SK-N-SH (cell line): ENCODE measurements around the gene RARB. TPM values are rescaled to one million over a fixed set of nuclear protein-coding genes. Genes with fewer than 3 reads are reported as not detected.

Source experiments
- CTCF ChIA-PET: fragments of 300-600, 350-600 bp; formaldehyde crosslinking; extraction: SDS; loops from one replicate; lab custom pipeline; 2021; lab: Yijun Ruan, JAX
- POLR2A ChIA-PET: fragments of 350-600 bp; sonication (Branson Sonifier 250); formaldehyde crosslinking; extraction: SDS; loops from one replicate; lab custom pipeline; 2020; ENCODE audit warnings: antibody characterized with exemption, inconsistent platforms; lab: Yijun Ruan, JAX
- DNase-seq: peaks from one replicate; pipeline ENCODE4 v3.0.0; 2012
- H2AFZ ChIP-seq: fragments of 200-600 bp; sonication (generic); 2 replicates; pipeline ENCODE4 v1.8.1; 2016; ENCODE audit warnings: antibody characterized with exemption, mild to moderate bottlenecking, low read depth
- H3F3A ChIP-seq: fragments of 200-600 bp; sonication (generic); replicated peaks from 2 replicates; pipeline ENCODE3; 2016; ENCODE audit warnings: antibody characterized with exemption, mild to moderate bottlenecking; ENCODE audit not compliant: insufficient read depth
- H3K27ac ChIP-seq, 2 experiments: fragments of 200-500 bp in 1 of 2; fragments of 200-600 bp in 1 of 2; sonication (Bioruptor generic) in 1 of 2; sonication (generic), shearing (Covaris generic) in 1 of 2; 2 replicates each; pipeline versions ENCODE4 v1.5.1 to v1.6.1; 2014 to 2016; ENCODE audit warnings: low read depth in 2 of 2, inconsistent platforms in 1 of 2, low read length in 1 of 2, mild to moderate bottlenecking in 1 of 2, mixed read lengths in 1 of 2
- H3K27me3 ChIP-seq: fragments of 200-600 bp; sonication (generic), shearing (Covaris generic); 2 replicates; pipeline ENCODE4 v1.6.1; 2016; ENCODE audit warnings: mixed run types; ENCODE audit not compliant: insufficient read depth
- H3K36me3 ChIP-seq, 2 experiments: fragments of 200-500 bp in 1 of 2; fragments of 200-600 bp in 1 of 2; sonication (Bioruptor generic) in 1 of 2; sonication (generic) in 1 of 2; replicated peaks in 1 of 2; 2 replicates each; pipeline versions ENCODE3 to v1.5.1; 2014 to 2016; ENCODE audit warnings: low read length in 1 of 2, mild to moderate bottlenecking in 1 of 2; ENCODE audit not compliant: insufficient read depth in 2 of 2, control insufficient read depth in 1 of 2
- H3K4me1 ChIP-seq, 2 experiments: fragments of 200-500 bp in 1 of 2; fragments of 200-600 bp in 1 of 2; sonication (Bioruptor generic) in 1 of 2; sonication (generic), shearing (Covaris generic) in 1 of 2; 2 replicates each; pipeline versions ENCODE4 v1.5.1 to v1.6.1; 2014 to 2016; ENCODE audit warnings: low read depth in 1 of 2, low read length in 1 of 2, mixed run types in 1 of 2; ENCODE audit not compliant: insufficient read depth in 2 of 2, control insufficient read depth in 1 of 2
- H3K4me2 ChIP-seq: fragments of 200-600 bp; sonication (generic), shearing (Covaris generic); 2 replicates; pipeline ENCODE4 v1.6.1; 2017; ENCODE audit warnings: mixed run types
- H3K4me3 ChIP-seq, 2 experiments: fragments of 200-500 bp in 1 of 2; fragments of 200-600 bp in 1 of 2; sonication (Bioruptor generic) in 1 of 2; sonication (generic), shearing (Covaris generic) in 1 of 2; 2 replicates each; pipeline versions ENCODE4 v1.5.1 to v1.8.1; 2014 to 2016; ENCODE audit warnings: low read depth in 2 of 2, inconsistent platforms in 1 of 2, low read length in 1 of 2, mild to moderate bottlenecking in 1 of 2, mixed read lengths in 1 of 2, moderate library complexity in 1 of 2
- H3K79me2 ChIP-seq: fragments of 200-600 bp; sonication (generic); 2 replicates; pipeline ENCODE4 v1.8.1; 2017; ENCODE audit warnings: mild to moderate bottlenecking; ENCODE audit not compliant: insufficient read depth
- H3K9ac ChIP-seq: fragments of 200-600 bp; sonication (generic); 2 replicates; pipeline ENCODE4 v1.6.1; 2017; ENCODE audit warnings: mixed run types
- H3K9me2 ChIP-seq: fragments of 200-600 bp; sonication (generic); 2 replicates; pipeline ENCODE4 v1.6.1; 2017; ENCODE audit warnings: mixed run types
- H3K9me3 ChIP-seq: fragments of 200-600 bp; sonication (generic); 2 replicates; pipeline ENCODE4 v1.6.1; 2017; ENCODE audit warnings: mixed run types, mild to moderate bottlenecking, moderate library complexity
- H4K20me1 ChIP-seq: fragments of 200-600 bp; sonication (generic); 2 replicates; pipeline ENCODE4 v1.6.1; 2017; ENCODE audit warnings: mild to moderate bottlenecking, mixed run types; ENCODE audit not compliant: insufficient read depth
- EP300 ChIP-seq, 2 experiments: IDR thresholded peaks; 2 replicates each; pipeline versions ENCODE4 v1.4.0 to v1.6.1; 2012; ENCODE audit warnings: borderline replicate concordance in 1 of 2, low read depth in 1 of 2, low read length in 1 of 2
- FOXJ3 ChIP-seq: sonication (generic); formaldehyde crosslinking; IDR thresholded peaks from 2 replicates; pipeline ENCODE4 v1.5.1; 2020; ENCODE audit warnings: mild to moderate bottlenecking, missing genetic modification reagents
- FOXM1 ChIP-seq: IDR thresholded peaks from 2 replicates; pipeline ENCODE4 v1.4.0; 2012; ENCODE audit warnings: low read depth, mild to moderate bottlenecking
- GABPA ChIP-seq: IDR thresholded peaks from 2 replicates; pipeline ENCODE4 v1.4.0; 2012; ENCODE audit warnings: low read depth, mild to moderate bottlenecking
- GATA2 ChIP-seq: sonication (generic); formaldehyde crosslinking; IDR thresholded peaks from 2 replicates; pipeline ENCODE4 v1.5.0; 2020; ENCODE audit warnings: mild to moderate bottlenecking, missing genetic modification reagents
- IRF3 ChIP-seq: fragments of 150-350 bp; IDR thresholded peaks from 2 replicates; pipeline ENCODE4 v1.6.1; 2016; ENCODE audit warnings: mild to moderate bottlenecking, low read depth, low read length
- MEF2A ChIP-seq: IDR thresholded peaks from 2 replicates; pipeline ENCODE4 v1.4.0; 2012; ENCODE audit warnings: low read depth, borderline replicate concordance
- MXI1 ChIP-seq: IDR thresholded peaks from 2 replicates; pipeline ENCODE4 v1.6.1; 2012; ENCODE audit warnings: mild to moderate bottlenecking, low read depth, low read length, improper control_type of control experiment
- RCOR1 ChIP-seq: fragments of 150-350 bp; IDR thresholded peaks from 2 replicates; pipeline ENCODE4 v1.6.1; 2017; ENCODE audit warnings: antibody characterized with exemption, low read length
- SMC3 ChIP-seq: IDR thresholded peaks from 2 replicates; pipeline ENCODE4 v1.6.1; 2012; ENCODE audit warnings: low read depth, low read length, improper control_type of control experiment
- TAF1 ChIP-seq: IDR thresholded peaks from 2 replicates; pipeline ENCODE4 v1.6.1; 2012; ENCODE audit warnings: low read depth, mild to moderate bottlenecking, low read length, moderate library complexity, borderline replicate concordance
- TEAD4 ChIP-seq: IDR thresholded peaks from 2 replicates; pipeline ENCODE4 v1.4.0; 2012; ENCODE audit warnings: mild to moderate bottlenecking, borderline replicate concordance; ENCODE audit not compliant: insufficient read depth
- YY1 ChIP-seq: IDR thresholded peaks from 2 replicates; pipeline ENCODE4 v1.4.0; 2012; ENCODE audit warnings: low read depth, mild to moderate bottlenecking
- WGBS: methylation state at CpG from one replicate; pipeline ENCODE4 v1.1.6; 2017; ENCODE audit warnings: low lambda C conversion rate; 5-methylcytosine and 5-hydroxymethylcytosine counted together
- polyA plus RNA-seq, 3 experiments: library from polyadenylated mRNA; depleted of rRNA; stranded (reverse); fragments of >200 nt; gene quantifications; 2 replicates each; pipeline ENCODE4 v1.2.3, GENCODE V29; 2012
- TF ChIP-seq, protein P1 (sequence below): fragments of 200-600 bp; sonication (generic); IDR thresholded peaks from 2 replicates; pipeline ENCODE4 v1.6.1; 2017; ENCODE audit warnings: antibody characterized with exemption, mild to moderate bottlenecking, moderate library complexity
- TF ChIP-seq, protein P2 (sequence below): fragments of 150-350 bp; IDR thresholded peaks from 2 replicates; pipeline ENCODE4 v1.6.1; 2017; ENCODE audit warnings: antibody characterized with exemption, low read length, low read depth, borderline replicate concordance

The RARB gene
- polyA plus RNA-seq, 1 of the 3 experiments (the other 2 are of a cell fraction), result 10.7 TPM

DNA sequence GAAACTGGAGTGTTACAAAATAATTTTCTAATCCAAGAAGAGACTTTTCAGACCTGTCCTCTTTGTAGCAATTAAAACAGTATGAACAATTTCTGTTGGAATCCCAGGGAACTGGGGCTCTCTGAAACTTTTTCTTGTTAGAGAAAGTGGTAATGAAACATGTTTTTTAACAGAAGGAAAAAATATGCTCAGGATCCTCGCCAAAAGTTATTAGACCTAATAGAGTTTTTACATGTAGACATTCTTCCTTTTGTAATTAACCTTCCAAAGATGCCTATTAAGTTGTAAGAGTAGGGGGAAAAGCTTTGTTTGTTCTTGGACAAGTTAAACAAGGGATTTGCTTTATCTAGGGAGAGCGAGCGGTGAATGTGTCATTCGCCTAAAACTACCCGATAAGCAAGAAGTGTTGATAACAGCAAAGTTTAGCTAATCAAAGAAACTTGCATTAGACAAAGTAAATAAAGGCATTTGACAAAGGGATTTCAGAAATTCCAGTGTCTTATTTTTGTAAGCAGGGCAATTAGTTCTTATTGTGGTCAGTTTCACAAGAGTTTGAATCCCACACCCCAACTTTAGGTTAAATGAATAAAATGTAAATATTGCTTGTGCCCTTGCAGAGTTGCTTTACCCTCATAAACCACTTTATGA lies 2.3 kb downstream of the RARB start:
- peak overlapping the region; percentile 77 for H3K9ac ChIP-seq
- peak overlapping the region; percentile 89 to 97 for H3K27ac ChIP-seq
- no peak for DNase-seq
- peaks cover 70% of the 10 kb centered on the region for H3K79me2 ChIP-seq
- CTCF ChIA-PET, result interaction anchor here (0.6 to 5.0 kb wide), 6 partner anchors 11 to 657 kb away, joined by 3 to 40 read pairs (median 4); no protein-coding TSS in a partner anchor
- no peaks in the 10 kb centered on the region for H3K9me3 ChIP-seq
- 0 out of 2 replicates have a peak overlapping the region, but pooled peaks have one; percentile 14 for H2AFZ ChIP-seq
- no peaks in the 10 kb centered on the region for H3K27me3 ChIP-seq
- TF ChIP-seq YY1, result no peak
- TF ChIP-seq GATA2 (CRISPR knock-in tag), result no peak
- no peak for TF ChIP-seq EP300 (IDR thresholded peaks at IDR 0.05; ENCODE audit: borderline replicate concordance in 1 of 2, low read depth in 1 of 2, low read length in 1 of 2)
- no peak for TF ChIP-seq FOXM1
- TF ChIP-seq IRF3, result no peak
- TF ChIP-seq, protein P1, sequence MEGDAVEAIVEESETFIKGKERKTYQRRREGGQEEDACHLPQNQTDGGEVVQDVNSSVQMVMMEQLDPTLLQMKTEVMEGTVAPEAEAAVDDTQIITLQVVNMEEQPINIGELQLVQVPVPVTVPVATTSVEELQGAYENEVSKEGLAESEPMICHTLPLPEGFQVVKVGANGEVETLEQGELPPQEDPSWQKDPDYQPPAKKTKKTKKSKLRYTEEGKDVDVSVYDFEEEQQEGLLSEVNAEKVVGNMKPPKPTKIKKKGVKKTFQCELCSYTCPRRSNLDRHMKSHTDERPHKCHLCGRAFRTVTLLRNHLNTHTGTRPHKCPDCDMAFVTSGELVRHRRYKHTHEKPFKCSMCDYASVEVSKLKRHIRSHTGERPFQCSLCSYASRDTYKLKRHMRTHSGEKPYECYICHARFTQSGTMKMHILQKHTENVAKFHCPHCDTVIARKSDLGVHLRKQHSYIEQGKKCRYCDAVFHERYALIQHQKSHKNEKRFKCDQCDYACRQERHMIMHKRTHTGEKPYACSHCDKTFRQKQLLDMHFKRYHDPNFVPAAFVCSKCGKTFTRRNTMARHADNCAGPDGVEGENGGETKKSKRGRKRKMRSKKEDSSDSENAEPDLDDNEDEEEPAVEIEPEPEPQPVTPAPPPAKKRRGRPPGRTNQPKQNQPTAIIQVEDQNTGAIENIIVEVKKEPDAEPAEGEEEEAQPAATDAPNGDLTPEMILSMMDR, result no peak
- TF ChIP-seq, protein P2, sequence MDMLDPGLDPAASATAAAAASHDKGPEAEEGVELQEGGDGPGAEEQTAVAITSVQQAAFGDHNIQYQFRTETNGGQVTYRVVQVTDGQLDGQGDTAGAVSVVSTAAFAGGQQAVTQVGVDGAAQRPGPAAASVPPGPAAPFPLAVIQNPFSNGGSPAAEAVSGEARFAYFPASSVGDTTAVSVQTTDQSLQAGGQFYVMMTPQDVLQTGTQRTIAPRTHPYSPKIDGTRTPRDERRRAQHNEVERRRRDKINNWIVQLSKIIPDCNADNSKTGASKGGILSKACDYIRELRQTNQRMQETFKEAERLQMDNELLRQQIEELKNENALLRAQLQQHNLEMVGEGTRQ, result no peak
- TF ChIP-seq TEAD4, result no peak
- TF ChIP-seq TAF1, result no peak
- TF ChIP-seq SMC3, result no peak
- TF ChIP-seq MXI1, result no peak
- no peak for TF ChIP-seq GABPA
- TF ChIP-seq FOXJ3 (CRISPR knock-in tag), result no peak
- TF ChIP-seq RCOR1, result no peak
- no peak for TF ChIP-seq MEF2A
- 52% methylated on average over 5 of the region's 5 CpGs for WGBS
- POLR2A ChIA-PET, result no interaction called here
- H3K9me2 ChIP-seq, result no peaks in the 10 kb centered on the region
- H4K20me1 ChIP-seq, result no peaks in the 10 kb centered on the region
- H3K36me3 ChIP-seq, result no peaks in the 10 kb centered on the region
- H3K4me1 ChIP-seq, result peaks cover 6 to 28% of the 10 kb centered on the region in 2 experiments; a peak in 2 of 4 replicates
- peaks cover 22% of the 10 kb centered on the region for H3F3A ChIP-seq
- peak overlapping the region; percentile 70 to 80 for H3K4me3 ChIP-seq
- H3K4me2 ChIP-seq, result peak overlapping the region; percentile 80
